Ascending aorta (tissue), 2 donors: Measurements from ENCODE around the gene LYPD6B. TPM values are rescaled to one million over a fixed set of nuclear protein-coding genes. Genes with fewer than 3 reads are reported as not detected.

Experiments used
- DNase-seq, 2 donors: peaks; one replicate each; pipeline ENCODE4 v3.0.0-alpha.2; 2019; ENCODE audit warnings: low spot score in 2 of 2
- H3K27ac ChIP-seq, 2 donors: fragments of 200-600 bp; sonication (generic); one replicate each; pipeline ENCODE4 v1.5.1; 2016 to 2017; ENCODE audit warnings: mild to moderate bottlenecking in 1 of 2
- H3K27me3 ChIP-seq: fragments of 200-600 bp; sonication (generic); one replicate; pipeline ENCODE4 v1.5.1; 2017
- H3K36me3 ChIP-seq, 2 donors: fragments of 200-600 bp; sonication (generic); one replicate each; pipeline ENCODE4 v1.5.1; 2016
- H3K4me1 ChIP-seq, 2 donors: fragments of 200-600 bp; sonication (generic); one replicate each; pipeline ENCODE4 v1.5.1; 2016 to 2017; ENCODE audit warnings: mild to moderate bottlenecking in 1 of 2
- H3K4me3 ChIP-seq, 2 donors: fragments of 200-600 bp; sonication (generic); one replicate each; pipeline ENCODE4 v1.5.1; 2016 to 2017; ENCODE audit warnings: mild to moderate bottlenecking in 1 of 2
- H3K9me3 ChIP-seq, 2 donors: fragments of 200-600 bp; sonication (generic); one replicate each; pipeline ENCODE4 v1.5.1; 2016
- intact Hi-C: fragments of 100-400 bp; cut with DNase I; formaldehyde crosslinking; loops from one replicate; pipeline ENCODE4 v1.15.1; 2023
- total RNA-seq: library from RNA; depleted of rRNA; stranded (reverse); fragments of >200 nt; gene quantifications from one replicate; pipeline ENCODE4 v1.1.0, GENCODE V29; 2016
- TF ChIP-seq, protein P1 (sequence below), 3 experiments: fragments of 200-600 bp in 2 of 3; fragments of 450-650 bp in 1 of 3; sonication (generic) in 2 of 3; IDR thresholded peaks; one replicate each; pipeline ENCODE4 v1.5.1; 2016 to 2019; ENCODE audit warnings: antibody characterized with exemption in 3 of 3, mild to moderate bottlenecking in 1 of 3, moderate library complexity in 1 of 3

LYPD6B gene
- total RNA-seq, 1 donor from 2014 or later: not detected

DNA sequence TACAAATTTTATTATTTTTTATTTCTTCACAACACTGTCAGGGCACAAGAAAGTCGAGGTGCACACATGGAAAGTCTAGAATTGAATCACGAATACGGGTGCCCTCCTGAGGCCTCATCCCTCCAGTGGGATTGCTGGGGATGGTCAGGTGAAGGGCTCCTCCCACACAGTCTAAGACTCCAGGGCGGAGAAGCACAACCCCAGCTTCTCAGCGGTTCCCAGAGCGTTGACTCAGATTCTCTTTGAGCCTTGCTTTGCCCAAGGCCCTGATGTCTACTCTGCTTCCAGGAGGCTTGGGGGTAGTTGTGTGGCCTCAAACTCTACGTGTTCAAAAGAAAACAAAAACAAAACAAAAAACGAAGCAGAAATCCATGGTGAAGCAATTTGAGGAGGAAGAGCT, 108.4 kb downstream of the LYPD6B start:
- intact Hi-C loops: loop anchor here (5.0 kb wide), 1 partner anchor 45 kb away; no protein-coding TSS in a partner anchor
- H3K4me3 ChIP-seq: no peak overlapping the region
- no peak overlapping the region for H3K27ac ChIP-seq
- TF ChIP-seq, protein P1, sequence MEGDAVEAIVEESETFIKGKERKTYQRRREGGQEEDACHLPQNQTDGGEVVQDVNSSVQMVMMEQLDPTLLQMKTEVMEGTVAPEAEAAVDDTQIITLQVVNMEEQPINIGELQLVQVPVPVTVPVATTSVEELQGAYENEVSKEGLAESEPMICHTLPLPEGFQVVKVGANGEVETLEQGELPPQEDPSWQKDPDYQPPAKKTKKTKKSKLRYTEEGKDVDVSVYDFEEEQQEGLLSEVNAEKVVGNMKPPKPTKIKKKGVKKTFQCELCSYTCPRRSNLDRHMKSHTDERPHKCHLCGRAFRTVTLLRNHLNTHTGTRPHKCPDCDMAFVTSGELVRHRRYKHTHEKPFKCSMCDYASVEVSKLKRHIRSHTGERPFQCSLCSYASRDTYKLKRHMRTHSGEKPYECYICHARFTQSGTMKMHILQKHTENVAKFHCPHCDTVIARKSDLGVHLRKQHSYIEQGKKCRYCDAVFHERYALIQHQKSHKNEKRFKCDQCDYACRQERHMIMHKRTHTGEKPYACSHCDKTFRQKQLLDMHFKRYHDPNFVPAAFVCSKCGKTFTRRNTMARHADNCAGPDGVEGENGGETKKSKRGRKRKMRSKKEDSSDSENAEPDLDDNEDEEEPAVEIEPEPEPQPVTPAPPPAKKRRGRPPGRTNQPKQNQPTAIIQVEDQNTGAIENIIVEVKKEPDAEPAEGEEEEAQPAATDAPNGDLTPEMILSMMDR (IDR thresholded peaks at IDR 0.05): no peak
- no peaks in the 10 kb centered on the region for H3K4me1 ChIP-seq
- H3K27me3 ChIP-seq: no peaks in the 10 kb centered on the region
- H3K36me3 ChIP-seq: no peaks in the 10 kb centered on the region
- H3K9me3 ChIP-seq: no peaks in the 10 kb centered on the region
- DNase-seq: no peak

DNA sequence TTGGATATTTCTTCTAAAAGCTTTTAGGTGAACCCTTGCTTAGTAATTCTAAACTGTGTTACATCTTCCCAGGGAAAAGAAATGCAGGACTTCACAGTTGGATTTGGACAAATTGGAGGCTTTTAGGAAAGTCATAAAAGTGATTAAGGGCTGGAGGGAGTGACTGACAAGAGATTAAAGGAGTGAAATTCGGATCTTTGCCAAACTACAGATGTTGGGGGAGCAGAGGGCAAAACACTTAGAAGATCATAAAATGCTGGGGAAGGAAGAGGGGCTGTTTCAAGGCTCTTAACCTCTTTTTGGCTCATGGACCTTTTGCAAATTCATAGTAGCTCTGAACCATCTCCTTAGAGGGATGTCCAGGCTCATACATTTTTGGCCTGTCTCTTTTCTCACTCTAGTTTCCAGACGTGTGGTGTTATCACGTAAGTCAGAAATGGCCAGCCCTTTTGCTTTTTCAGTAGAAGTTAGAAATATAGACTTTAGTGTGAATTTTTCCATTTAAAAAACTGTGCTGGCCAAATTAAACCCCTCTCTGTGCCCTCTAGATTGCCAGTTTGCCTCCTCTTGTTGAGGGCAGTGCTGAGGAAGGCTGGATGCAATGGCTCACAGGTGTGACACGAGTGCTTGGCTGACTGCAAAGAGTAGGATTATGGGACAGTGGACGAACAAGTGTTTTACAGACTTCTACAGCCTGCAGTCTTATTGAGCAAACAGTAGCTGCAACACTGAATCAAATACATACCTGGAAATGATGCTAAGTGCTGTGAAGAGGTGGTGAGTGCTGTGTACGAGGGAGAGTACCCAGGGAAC, 109.9 kb downstream of the LYPD6B start:
- Histone ChIP-seq H3K4me3 (no peak overlapping the region), H3K4me1 (no peaks in the 10 kb centered on the region), H3K36me3 (no peaks in the 10 kb centered on the region), H3K9me3 (no peaks in the 10 kb centered on the region), H3K27me3 (no peaks in the 10 kb centered on the region), H3K27ac (no peak overlapping the region)
- intact Hi-C loops: loop anchor here (5.0 kb wide), 1 partner anchor 44 kb away; no protein-coding TSS in a partner anchor
- TF ChIP-seq, protein P1 (IDR thresholded peaks at IDR 0.05): no peak
- no peak for DNase-seq

DNA sequence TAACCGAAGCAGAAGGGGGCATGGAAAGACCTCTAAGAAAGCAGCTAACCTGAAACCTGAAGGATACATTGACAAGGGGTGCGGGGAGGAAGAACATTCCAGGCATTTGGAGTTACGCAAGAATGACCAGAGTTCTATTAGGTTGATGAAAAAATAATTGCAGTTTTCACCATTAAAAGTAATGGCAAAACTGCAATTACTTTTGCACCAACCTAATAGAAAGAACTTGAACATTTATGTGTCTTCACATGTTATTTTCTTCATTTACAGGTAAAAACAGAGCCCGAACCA, 110.5 kb downstream of the LYPD6B start:
- intact Hi-C loops: loop anchor here (5.0 kb wide), 1 partner anchor 43 kb away; no protein-coding TSS in a partner anchor
- H3K27ac ChIP-seq: no peak overlapping the region
- H3K27me3 ChIP-seq: no peaks in the 10 kb centered on the region
- no peaks in the 10 kb centered on the region for H3K36me3 ChIP-seq
- H3K4me1 ChIP-seq: no peaks in the 10 kb centered on the region
- TF ChIP-seq, protein P1 (IDR thresholded peaks at IDR 0.05): no peak
- no peaks in the 10 kb centered on the region for H3K9me3 ChIP-seq
- no peak for DNase-seq
- H3K4me3 ChIP-seq: no peak overlapping the region

DNA sequence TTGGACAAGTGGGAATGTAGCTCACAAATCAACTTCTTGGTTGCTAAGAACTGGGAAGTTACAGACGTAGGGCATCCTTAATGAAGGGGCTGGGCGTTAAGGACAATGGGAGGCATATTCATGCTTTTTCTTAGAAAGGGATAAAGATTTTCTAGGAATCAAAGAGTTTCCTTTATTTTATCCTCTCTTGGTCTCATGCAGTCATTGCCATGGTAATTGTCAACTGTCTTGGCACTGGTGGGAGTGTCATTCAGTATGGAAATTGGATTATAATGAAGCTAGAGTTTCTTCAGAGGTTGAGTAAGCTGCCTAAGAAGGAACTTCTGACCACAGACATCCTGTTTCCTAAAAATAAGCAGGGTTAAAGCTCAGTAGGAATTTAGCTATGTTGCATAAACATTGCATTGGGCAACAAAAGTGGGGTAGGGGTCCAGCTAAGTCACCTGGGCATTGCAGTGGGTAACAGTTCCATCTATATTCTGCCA, 114.0 kb downstream of the LYPD6B start:
- Histone ChIP-seq H3K27ac (no peak overlapping the region), H3K9me3 (no peaks in the 10 kb centered on the region), H3K4me1 (no peaks in the 10 kb centered on the region), H3K36me3 (no peaks in the 10 kb centered on the region), H3K4me3 (no peak overlapping the region), H3K27me3 (no peaks in the 10 kb centered on the region)
- TF ChIP-seq, protein P1 (IDR thresholded peaks at IDR 0.05): no peak
- intact Hi-C loops: no loop called here
- DNase-seq: no peak

DNA sequence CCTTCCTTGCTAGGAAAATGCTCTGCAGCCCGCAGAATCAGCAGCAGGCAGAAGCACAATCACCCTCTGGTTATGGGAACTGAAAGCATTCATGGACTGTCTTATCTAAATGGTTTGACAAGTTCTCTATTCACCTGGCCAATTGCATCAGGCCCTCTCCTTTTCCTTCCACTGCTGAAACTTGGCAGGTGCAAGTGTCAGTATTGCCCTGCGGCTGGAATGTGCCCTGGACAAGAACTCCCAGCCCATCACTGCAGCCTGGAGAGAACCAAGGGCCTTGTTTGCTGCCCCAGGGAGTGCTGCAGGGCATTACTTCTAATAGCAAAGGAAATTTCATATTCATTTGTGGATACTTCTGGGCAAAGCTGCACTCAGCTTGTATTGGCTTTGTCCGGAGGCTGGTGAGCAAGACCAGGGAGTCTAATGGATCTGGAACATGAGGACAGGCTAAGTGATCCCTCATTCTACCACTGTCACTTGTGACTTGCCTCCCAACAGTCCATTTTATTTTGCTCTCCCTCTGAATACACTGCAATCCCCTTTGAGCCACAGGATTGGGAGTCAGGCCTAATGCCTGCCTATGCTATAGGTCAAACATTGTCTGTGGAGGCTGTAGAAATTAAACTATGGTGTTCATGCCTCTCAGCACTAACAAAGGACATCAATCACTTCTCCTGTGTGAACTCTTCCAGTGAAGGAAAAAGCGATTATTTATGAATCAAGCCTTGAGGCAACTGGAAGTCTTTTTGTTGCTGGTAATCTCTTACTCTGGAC, 116.9 kb downstream of the LYPD6B start:
- TF ChIP-seq, protein P1 (IDR thresholded peaks at IDR 0.05): no peak
- Histone ChIP-seq H3K36me3 (no peaks in the 10 kb centered on the region), H3K27me3 (no peaks in the 10 kb centered on the region), H3K4me3 (no peak overlapping the region), H3K27ac (no peak overlapping the region), H3K9me3 (no peaks in the 10 kb centered on the region), H3K4me1 (no peaks in the 10 kb centered on the region)
- no peak for DNase-seq
- intact Hi-C loops: no loop called here
